Neuronal stem cell (in vitro differentiated cells): Measurements from ENCODE around the gene LPCAT1.
A peak's percentile ranks its signal among the peaks of the same experiment; 100 is the strongest.

Source experiments
- DNase-seq: peaks from one replicate; pipeline ENCODE4 v3.0.0-alpha.2; 2013; ENCODE audit warnings: low spot score
- H2AFZ ChIP-seq: one replicate; pipeline ENCODE4 v1.6.1; 2013; ENCODE audit warnings: mild to moderate bottlenecking, low read length, inconsistent platforms
- H2AK5ac ChIP-seq: 2 replicates; pipeline ENCODE4 v1.6.1; 2013; ENCODE audit warnings: low read depth, mild to moderate bottlenecking, inconsistent platforms, low read length, moderate library complexity, mixed read lengths
- H2BK120ac ChIP-seq: 2 replicates; pipeline ENCODE4 v1.6.1; 2013; ENCODE audit warnings: low read depth, mild to moderate bottlenecking, inconsistent platforms, low read length, moderate library complexity, mixed read lengths
- H2BK12ac ChIP-seq: one replicate; pipeline ENCODE4 v1.6.1; 2013; ENCODE audit warnings: low read length, inconsistent platforms
- H2BK15ac ChIP-seq: 2 replicates; pipeline ENCODE4 v1.6.1; 2013; ENCODE audit warnings: mild to moderate bottlenecking, low read length, inconsistent platforms, mixed read lengths
- H2BK5ac ChIP-seq: one replicate; pipeline ENCODE4 v1.6.1; 2013; ENCODE audit warnings: inconsistent platforms, mild to moderate bottlenecking, low read length, moderate library complexity
- H3K14ac ChIP-seq: one replicate; pipeline ENCODE4 v1.6.1; 2013; ENCODE audit warnings: low read length, inconsistent platforms
- H3K18ac ChIP-seq: 2 replicates; pipeline ENCODE4 v1.6.1; 2013; ENCODE audit warnings: low read length, inconsistent platforms
- H3K23ac ChIP-seq: 2 replicates; pipeline ENCODE4 v1.6.1; 2013; ENCODE audit warnings: low read depth, mild to moderate bottlenecking, mixed read lengths, low read length, inconsistent platforms; ENCODE audit not compliant: poor library complexity
- H3K27ac ChIP-seq: replicated peaks from 3 replicates; pipeline ENCODE4 v1.5.1; 2013; ENCODE audit warnings: low read length, inconsistent platforms
- H3K27me3 ChIP-seq, 3 experiments: 2 replicates each; pipeline ENCODE4 v1.6.1; 2013; ENCODE audit warnings: low read length in 3 of 3, mild to moderate bottlenecking in 2 of 3, inconsistent platforms in 1 of 3, low read depth in 1 of 3, mixed read lengths in 1 of 3, moderate library complexity in 1 of 3; ENCODE audit not compliant: control insufficient read depth in 3 of 3, insufficient read depth in 3 of 3
- H3K36me3 ChIP-seq, 2 donors: replicated peaks in 1 of 2; 2 replicates each; pipeline ENCODE4 v1.6.1; 2013; ENCODE audit warnings: low read length in 2 of 2; ENCODE audit not compliant: control insufficient read depth in 2 of 2, insufficient read depth in 2 of 2
- H3K4ac ChIP-seq: 2 replicates; pipeline ENCODE4 v1.6.1; 2013; ENCODE audit warnings: inconsistent platforms, mild to moderate bottlenecking, low read length, moderate library complexity
- H3K4me1 ChIP-seq, 2 donors: 1 replicate in 1 of 2; 2 replicates in 1 of 2; pipeline ENCODE4 v1.6.1; 2013; ENCODE audit warnings: low read length in 2 of 2, low read depth in 1 of 2; ENCODE audit not compliant: control insufficient read depth in 2 of 2, insufficient read depth in 1 of 2
- H3K4me2 ChIP-seq: one replicate; pipeline ENCODE4 v1.6.1; 2013; ENCODE audit warnings: mild to moderate bottlenecking, low read length, inconsistent platforms; ENCODE audit not compliant: insufficient read depth, poor library complexity, severe bottlenecking
- H3K4me3 ChIP-seq, 2 donors: 2 replicates each; pipeline ENCODE4 v1.5.1; 2013; ENCODE audit warnings: low read length in 2 of 2, mild to moderate bottlenecking in 2 of 2, inconsistent platforms in 1 of 2, moderate library complexity in 1 of 2
- H3K79me1 ChIP-seq: one replicate; pipeline ENCODE4 v1.6.1; 2013; ENCODE audit warnings: low read depth, mild to moderate bottlenecking, inconsistent platforms, low read length, moderate library complexity
- H3K9ac ChIP-seq: one replicate; pipeline ENCODE4 v1.6.1; 2013; ENCODE audit warnings: mild to moderate bottlenecking, low read depth, low read length, inconsistent platforms; ENCODE audit not compliant: poor library complexity
- H3K9me3 ChIP-seq, 2 donors: replicated peaks in 1 of 2; 2 replicates each; pipeline versions ENCODE3 to v1.6.1; 2013; ENCODE audit warnings: low read length in 2 of 2, mild to moderate bottlenecking in 2 of 2, inconsistent platforms in 1 of 2, low read depth in 1 of 2, mixed read lengths in 1 of 2, moderate library complexity in 1 of 2; ENCODE audit not compliant: control insufficient read depth in 2 of 2, insufficient read depth in 1 of 2
- H4K8ac ChIP-seq: one replicate; pipeline ENCODE4 v1.6.1; 2013; ENCODE audit warnings: low read depth, mild to moderate bottlenecking, inconsistent platforms, low read length, moderate library complexity
- H4K91ac ChIP-seq: one replicate; pipeline ENCODE4 v1.6.1; 2013; ENCODE audit warnings: low read length, low read depth, mild to moderate bottlenecking, inconsistent platforms; ENCODE audit not compliant: poor library complexity
- WGBS, 2 donors: extraction: QIAGEN DNeasy Blood & Tissue Kit; methylation state at CpG; one replicate each; pipeline ENCODE4 v1.1.7; 2013; ENCODE audit warnings: missing lambda C conversion rate in 2 of 2, mixed read lengths in 1 of 2; ENCODE audit not compliant: insufficient read length in 2 of 2, insufficient replicate concordance in 1 of 2; ENCODE audit errors: extremely low coverage in 2 of 2; 5-methylcytosine and 5-hydroxymethylcytosine counted together

The LPCAT1 gene

GRCh38 chr5:1464096-1464446 is 59.7 kb downstream of the LPCAT1 start:
- Histone ChIP-seq H3K79me1 (peaks cover 11% of the 10 kb centered on the region), H2BK15ac (no peak overlapping the region), H3K4me3 (no peak overlapping the region), H2BK120ac (no peak overlapping the region), H3K4me2 (no peak overlapping the region), H2AFZ (no peak overlapping the region), H3K27ac (no peak overlapping the region), H2BK5ac (no peak overlapping the region), H3K4me1 (peaks cover 0 to 7% of the 10 kb centered on the region in 2 donors), H4K8ac (no peak overlapping the region), H3K9me3 (peaks cover 0 to 15% of the 10 kb centered on the region in 2 donors), H2BK12ac (no peak overlapping the region), H2AK5ac (no peak overlapping the region), H4K91ac (no peak overlapping the region), H3K27me3 (no peaks in the 10 kb centered on the region), H3K14ac (no peak overlapping the region), H3K4ac (no peak overlapping the region), H3K9ac (peak overlapping the region; percentile 32), H3K18ac (no peak overlapping the region), H3K36me3 (peaks cover 55 to 81% of the 10 kb centered on the region in 2 donors), H3K23ac (no peak overlapping the region)
- no CpG with 5 or more reads among the region's 14 CpGs for WGBS, 2 donors
- DNase-seq = no peak

- Histone ChIP-seq H2BK15ac (no peak overlapping the region), H2AK5ac (no peak overlapping the region), H2AFZ (no peak overlapping the region), H3K18ac (no peak overlapping the region), H3K27ac (no peak overlapping the region), H4K8ac (no peak overlapping the region), H3K27me3 (no peaks in the 10 kb centered on the region), H3K36me3 (peaks cover 53 to 81% of the 10 kb centered on the region in 2 donors), H2BK120ac (no peak overlapping the region), H3K4me3 (no peak overlapping the region), H3K4me1 (peaks cover 0 to 5% of the 10 kb centered on the region in 2 donors), H2BK5ac (no peak overlapping the region), H4K91ac (no peak overlapping the region), H3K4ac (no peak overlapping the region), H3K14ac (no peak overlapping the region), H3K9ac (no peak overlapping the region), H3K4me2 (no peak overlapping the region), H3K79me1 (peaks cover 8% of the 10 kb centered on the region), H2BK12ac (no peak overlapping the region), H3K9me3 (peaks cover 0 to 17% of the 10 kb centered on the region in 2 donors), H3K23ac (no peak overlapping the region)
- DNase-seq = no peak
- no CpG with 5 or more reads among the region's 46 CpGs for WGBS, 2 donors
Observed at GRCh38 chr5:1463326-1464095, 60.2 kb downstream of the LPCAT1 start.

GRCh38 chr5:1462358-1462757 is 61.4 kb downstream of the LPCAT1 start:
- no peak overlapping the region for H2BK120ac ChIP-seq
- no peak overlapping the region for H3K23ac ChIP-seq
- H3K27me3 ChIP-seq = no peaks in the 10 kb centered on the region
- no peak overlapping the region for H3K4me2 ChIP-seq
- H2AK5ac ChIP-seq = no peak overlapping the region
- no peak overlapping the region for H2BK15ac ChIP-seq
- H3K4me1 ChIP-seq = peaks cover 0 to 5% of the 10 kb centered on the region in 2 donors
- peak overlapping the region; percentile 40 for H3K14ac ChIP-seq
- H3K4me3 ChIP-seq = no peak overlapping the region
- no peak overlapping the region for H4K8ac ChIP-seq
- H2BK12ac ChIP-seq = no peak overlapping the region
- peaks cover 8% of the 10 kb centered on the region for H3K79me1 ChIP-seq
- H2BK5ac ChIP-seq = no peak overlapping the region
- no CpG with 5 or more reads among the region's 20 CpGs for WGBS, 2 donors
- peaks cover 55 to 84% of the 10 kb centered on the region in 2 donors for H3K36me3 ChIP-seq
- H4K91ac ChIP-seq = no peak overlapping the region
- no peak for DNase-seq
- H2AFZ ChIP-seq = no peak overlapping the region
- H3K9me3 ChIP-seq = peaks cover 6 to 24% of the 10 kb centered on the region in 2 donors
- no peak overlapping the region for H3K4ac ChIP-seq
- H3K27ac ChIP-seq = no peak overlapping the region
- no peak overlapping the region for H3K9ac ChIP-seq
- peak overlapping the region; percentile 8 for H3K18ac ChIP-seq

GRCh38 chr5:1461396-1461795 is 62.4 kb downstream of the LPCAT1 start:
- no peak overlapping the region for H2BK5ac ChIP-seq
- H3K9ac ChIP-seq = no peak overlapping the region
- no peak overlapping the region for H2AK5ac ChIP-seq
- H2BK15ac ChIP-seq = no peak overlapping the region
- peaks cover 0 to 5% of the 10 kb centered on the region in 2 donors for H3K4me1 ChIP-seq
- H3K23ac ChIP-seq = no peak overlapping the region
- no peak overlapping the region for H2BK12ac ChIP-seq
- H4K91ac ChIP-seq = no peak overlapping the region
- H3K36me3 ChIP-seq = peaks cover 52 to 81% of the 10 kb centered on the region in 2 donors
- no peak overlapping the region for H3K4me3 ChIP-seq
- H3K9me3 ChIP-seq = peaks cover 15 to 32% of the 10 kb centered on the region in 2 donors
- H3K4me2 ChIP-seq = no peak overlapping the region
- H3K27ac ChIP-seq = no peak overlapping the region
- no peak for DNase-seq
- H3K79me1 ChIP-seq = peaks cover 5% of the 10 kb centered on the region
- H4K8ac ChIP-seq = no peak overlapping the region
- H3K14ac ChIP-seq = no peak overlapping the region
- H2AFZ ChIP-seq = no peak overlapping the region
- WGBS, 2 donors = no CpG with 5 or more reads among the region's 10 CpGs
- no peaks in the 10 kb centered on the region for H3K27me3 ChIP-seq
- H3K18ac ChIP-seq = no peak overlapping the region
- no peak overlapping the region for H3K4ac ChIP-seq
- H2BK120ac ChIP-seq = no peak overlapping the region
